NB4 (cell line): ENCODE results near the gene VILL.
A peak's percentile ranks its signal among the peaks of the same experiment; 100 is the strongest.

Source experiments
- CTCF ChIP-seq: IDR thresholded peaks from one replicate; pipeline ENCODE4 v1.5.1; 2012; ENCODE audit warnings: low read depth, low read length
- POLR2A ChIP-seq: IDR thresholded peaks from 2 replicates; pipeline ENCODE4 v1.6.1; 2011; ENCODE audit warnings: mild to moderate bottlenecking; ENCODE audit not compliant: insufficient read length; ENCODE audit errors: extremely low read depth

GRCh38 chr3:37993820-37994638, 3.4 kb downstream of the VILL start:
- TF ChIP-seq POLR2A (peak; percentile 83), CTCF (no peak)
